Activated T-cell treated with anti-CD3 and anti-CD28 coated beads, Interleukin-2, amount 50 U/mL, for 4 hours (primary cell): Measurements from ENCODE around the gene ASAP2. TPM values are rescaled to one million over a fixed set of nuclear protein-coding genes. Genes with fewer than 3 reads are reported as not detected.

Experiments
- ATAC-seq, 2 donors: fragments of 200-7000 bp; cut with Tn5 transposase; one replicate each; pipeline ENCODE4 v1.10.0; 2021
- DNase-seq: peaks from one replicate; pipeline ENCODE4 v3.0.0-alpha.2; 2020
- H3K27me3 Mint-ChIP-seq: one replicate; pipeline ENCODE4 v1.8.0; 2021; ENCODE audit warnings: low read depth, mixed read lengths
- H3K36me3 Mint-ChIP-seq: one replicate; pipeline ENCODE4 v1.8.0; 2022; ENCODE audit warnings: mixed read lengths; ENCODE audit not compliant: insufficient read depth
- H3K4me1 Mint-ChIP-seq: one replicate; pipeline ENCODE4 v1.8.0; 2021; ENCODE audit warnings: low read depth, mixed read lengths
- H3K4me3 Mint-ChIP-seq: one replicate; pipeline ENCODE4 v1.8.0; 2021; ENCODE audit warnings: mild to moderate bottlenecking, moderate library complexity, mixed read lengths
- H3K9me3 Mint-ChIP-seq: one replicate; pipeline ENCODE4 v1.8.0; 2021; ENCODE audit warnings: mixed read lengths
- total RNA-seq, 3 donors: library from RNA; stranded (reverse); gene quantifications; one replicate each; pipeline ENCODE4 v1.2.1, GENCODE V29; 2021

Gene ASAP2
- total RNA-seq, 3 donors from 2014 or later = 0.13 to 0.22 (median 0.20) TPM

DNA sequence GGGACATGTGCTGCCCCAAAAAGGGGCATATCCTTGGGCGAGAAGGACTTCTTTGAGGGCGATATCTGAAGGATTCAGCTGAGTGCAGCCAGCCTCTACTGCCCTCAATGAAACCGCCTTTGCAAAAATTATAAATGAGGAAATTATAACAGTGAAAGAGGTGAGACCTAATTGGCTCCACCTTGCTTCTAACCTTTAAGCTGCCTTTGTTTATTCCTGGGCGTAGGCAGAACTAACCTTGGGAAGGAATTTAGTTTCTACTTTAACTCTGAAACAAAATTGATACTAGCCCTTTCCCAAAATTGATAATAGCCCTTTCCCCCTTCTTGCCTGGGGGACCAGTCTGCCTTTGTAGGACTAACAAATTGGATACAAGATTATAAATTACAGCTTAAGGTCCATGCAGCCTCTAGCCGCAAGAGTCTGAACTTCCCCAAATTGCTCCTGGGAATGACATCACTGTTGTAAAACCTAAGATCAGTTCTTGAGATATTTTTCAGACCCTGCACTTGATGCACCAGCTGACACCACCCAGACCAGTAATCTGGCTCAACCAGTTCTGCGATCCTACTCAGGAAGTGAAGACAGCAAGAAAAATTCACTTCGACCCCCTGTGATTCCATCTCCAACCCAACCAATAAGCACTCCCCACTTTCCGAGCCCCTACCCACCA lies 36.0 kb upstream of the ASAP2 start:
- no peak overlapping the region for H3K4me3 Mint-ChIP-seq
- H3K4me1 Mint-ChIP-seq = no peaks in the 10 kb centered on the region
- H3K27me3 Mint-ChIP-seq = peaks cover 23% of the 10 kb centered on the region
- H3K9me3 Mint-ChIP-seq = no peaks in the 10 kb centered on the region
- no peak for ATAC-seq
- DNase-seq = no peak
- H3K36me3 Mint-ChIP-seq = no peaks in the 10 kb centered on the region

DNA sequence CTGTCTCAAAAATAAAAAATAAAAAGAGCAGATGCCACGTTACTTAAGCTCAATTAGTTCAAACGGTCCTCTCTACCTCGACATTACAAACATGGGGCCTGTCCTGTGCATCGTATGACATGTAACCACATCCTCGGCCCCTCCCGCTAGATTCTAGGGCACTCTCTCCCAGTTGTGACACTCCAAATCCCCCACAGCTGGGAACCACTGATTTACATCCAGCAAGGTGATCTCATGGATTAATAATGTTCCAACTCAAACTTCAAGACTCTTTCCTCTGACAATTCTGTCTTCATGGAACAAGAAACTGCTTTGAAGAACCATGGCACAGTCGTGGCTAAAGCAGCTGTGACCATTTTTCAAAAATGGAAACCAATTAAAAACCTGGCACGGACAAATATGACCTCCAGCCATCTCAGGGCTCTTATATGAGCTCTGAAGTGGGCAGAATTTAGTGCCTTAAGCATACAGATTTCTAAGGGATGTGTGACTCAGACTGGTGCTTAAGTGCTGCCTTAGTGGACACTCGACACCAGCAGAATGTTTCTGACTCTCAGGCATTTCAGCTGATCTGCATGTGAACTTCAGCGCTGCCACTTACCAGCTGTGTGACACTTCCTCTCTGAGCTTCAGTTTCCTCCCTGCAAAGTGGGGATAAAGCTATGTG lies 31.7 kb upstream of the ASAP2 start:
- Mint-ChIP-seq H3K27me3 (peaks cover 15% of the 10 kb centered on the region), H3K9me3 (no peaks in the 10 kb centered on the region), H3K4me1 (no peaks in the 10 kb centered on the region), H3K4me3 (no peak overlapping the region), H3K36me3 (no peaks in the 10 kb centered on the region)
- DNase-seq = no peak
- ATAC-seq = no peak

GRCh38 chr2:9178110-9178903 lies 28.3 kb upstream of the ASAP2 start:
- DNase-seq (no peak), ATAC-seq (no peak)
- Mint-ChIP-seq H3K36me3 (no peaks in the 10 kb centered on the region), H3K4me1 (no peaks in the 10 kb centered on the region), H3K4me3 (no peak overlapping the region), H3K9me3 (no peaks in the 10 kb centered on the region), H3K27me3 (peaks cover 20% of the 10 kb centered on the region)

- no peak for DNase-seq
- no peak for ATAC-seq
- H3K9me3 Mint-ChIP-seq = no peaks in the 10 kb centered on the region
- H3K27me3 Mint-ChIP-seq = peaks cover 26% of the 10 kb centered on the region
- H3K4me1 Mint-ChIP-seq = no peaks in the 10 kb centered on the region
- H3K36me3 Mint-ChIP-seq = no peaks in the 10 kb centered on the region
- H3K4me3 Mint-ChIP-seq = no peak overlapping the region
Observed at GRCh38 chr2:9178904-9179571, 27.6 kb upstream of the ASAP2 start.

DNA sequence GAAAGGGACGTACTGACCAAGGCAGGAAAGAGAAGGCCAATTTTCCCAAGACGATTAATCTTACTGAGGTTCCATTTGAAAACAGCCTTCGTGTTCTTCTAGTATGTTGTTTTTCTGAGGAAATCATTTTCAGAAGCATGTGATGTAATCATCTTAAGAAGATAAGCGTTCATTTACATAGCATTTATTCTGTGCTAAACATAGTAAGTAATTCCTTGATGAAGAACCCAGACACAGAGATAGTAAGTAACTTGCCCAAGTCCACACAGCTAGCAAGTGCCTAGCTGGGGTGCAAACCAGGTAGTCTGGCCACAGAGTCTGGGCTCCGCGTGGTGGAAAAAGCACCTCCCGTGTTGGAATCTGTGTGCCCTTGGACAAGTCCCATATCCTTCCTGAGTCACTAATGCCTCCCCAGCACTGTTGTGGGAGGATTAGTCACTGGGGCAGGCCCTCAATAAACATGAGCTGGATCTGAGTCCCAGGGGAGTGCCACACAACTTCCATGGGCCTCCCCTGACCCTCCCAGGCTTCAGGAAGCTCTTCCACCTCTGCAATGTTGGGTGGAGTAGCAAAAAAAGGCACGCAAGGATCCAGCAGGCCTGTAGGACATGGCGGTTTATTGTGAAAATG lies 26.9 kb upstream of the ASAP2 start:
- H3K36me3 Mint-ChIP-seq = no peaks in the 10 kb centered on the region
- H3K9me3 Mint-ChIP-seq = no peaks in the 10 kb centered on the region
- ATAC-seq (no peak), DNase-seq (no peak)
- H3K27me3 Mint-ChIP-seq = peaks cover 22% of the 10 kb centered on the region
- H3K4me1 Mint-ChIP-seq = no peaks in the 10 kb centered on the region
- H3K4me3 Mint-ChIP-seq = no peak overlapping the region

- DNase-seq (no peak), ATAC-seq (no peak)
- Mint-ChIP-seq H3K4me1 (no peaks in the 10 kb centered on the region), H3K9me3 (no peaks in the 10 kb centered on the region), H3K27me3 (peaks cover 21% of the 10 kb centered on the region), H3K36me3 (no peaks in the 10 kb centered on the region), H3K4me3 (no peak overlapping the region)
Observed at GRCh38 chr2:9184361-9184760, 22.3 kb upstream of the ASAP2 start.

GRCh38 chr2:9187620-9188214 lies 18.9 kb upstream of the ASAP2 start:
- Mint-ChIP-seq H3K4me3 (no peak overlapping the region), H3K27me3 (peaks cover 18% of the 10 kb centered on the region), H3K4me1 (no peaks in the 10 kb centered on the region), H3K9me3 (no peaks in the 10 kb centered on the region), H3K36me3 (no peaks in the 10 kb centered on the region)
- DNase-seq (no peak), ATAC-seq (no peak)

DNA sequence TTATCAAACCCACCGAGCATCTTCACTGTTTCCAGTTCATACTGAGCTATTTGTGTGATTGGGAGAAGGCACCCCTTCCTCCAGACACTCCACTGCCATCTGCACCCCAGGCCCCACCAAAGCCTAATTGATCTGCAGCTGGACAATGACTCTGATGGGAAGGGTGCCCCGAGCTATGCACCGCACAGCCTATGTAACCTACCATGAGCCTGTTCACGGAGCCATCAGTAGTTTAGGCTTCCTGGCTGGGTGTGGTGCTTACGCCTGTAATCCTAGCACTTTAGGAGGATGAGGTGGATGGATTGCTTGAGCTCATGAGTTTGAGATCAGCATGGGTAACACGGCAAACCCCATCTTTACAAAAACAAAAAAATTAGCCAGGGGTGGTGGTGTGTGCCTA lies 17.8 kb upstream of the ASAP2 start:
- Mint-ChIP-seq H3K36me3 (no peaks in the 10 kb centered on the region), H3K4me1 (no peaks in the 10 kb centered on the region), H3K27me3 (peaks cover 12% of the 10 kb centered on the region), H3K9me3 (no peaks in the 10 kb centered on the region), H3K4me3 (no peak overlapping the region)
- DNase-seq (no peak), ATAC-seq (no peak)

GRCh38 chr2:9189901-9190300 lies 16.7 kb upstream of the ASAP2 start:
- Mint-ChIP-seq H3K27me3 (peaks cover 14% of the 10 kb centered on the region), H3K9me3 (no peaks in the 10 kb centered on the region), H3K36me3 (no peaks in the 10 kb centered on the region), H3K4me3 (no peak overlapping the region), H3K4me1 (no peaks in the 10 kb centered on the region)
- DNase-seq (no peak), ATAC-seq (no peak)

DNA sequence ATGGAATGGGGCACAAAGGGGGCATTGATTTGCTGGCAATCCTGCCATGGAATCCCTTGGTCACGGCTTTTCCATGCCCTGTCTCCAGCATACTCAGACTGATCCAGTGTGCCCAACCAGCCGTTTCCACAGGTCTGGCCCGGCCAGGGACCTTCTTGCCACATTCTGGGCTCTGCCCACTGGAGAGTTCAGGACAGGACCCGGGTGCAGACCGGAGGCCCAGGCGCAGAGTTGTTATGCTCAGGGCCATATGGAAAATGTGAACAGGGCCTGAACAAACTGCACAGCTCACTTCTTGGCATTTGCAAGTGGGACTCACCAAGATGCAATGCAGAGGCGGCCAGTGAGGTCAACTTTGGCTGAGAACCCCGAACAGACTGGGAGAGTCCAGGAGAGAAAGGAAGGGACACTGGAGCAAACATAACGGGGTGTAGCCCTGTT lies 15.6 kb upstream of the ASAP2 start:
- H3K9me3 Mint-ChIP-seq = no peaks in the 10 kb centered on the region

DNA sequence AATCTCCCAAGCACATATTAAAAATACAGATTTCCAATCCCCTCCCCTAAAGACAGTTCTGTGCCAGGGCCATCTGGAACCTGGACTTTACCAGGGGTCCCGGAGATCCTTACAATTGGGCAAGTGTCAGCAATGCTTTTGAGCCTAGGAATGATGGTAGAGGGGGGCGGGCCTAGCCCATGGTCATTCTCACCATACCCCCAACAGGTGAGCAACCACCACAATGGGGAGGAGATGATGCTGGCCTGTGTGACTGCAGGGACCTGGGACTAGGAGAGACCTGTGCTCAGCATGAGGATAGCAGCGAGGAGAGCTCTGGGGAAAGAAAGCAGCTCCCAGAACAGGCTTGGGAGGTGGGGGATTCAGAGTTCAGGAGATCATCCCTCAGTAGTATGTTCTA lies 13.9 kb upstream of the ASAP2 start:
- Mint-ChIP-seq H3K36me3 (no peaks in the 10 kb centered on the region), H3K4me3 (no peak overlapping the region), H3K9me3 (no peaks in the 10 kb centered on the region), H3K4me1 (no peaks in the 10 kb centered on the region), H3K27me3 (peaks cover 29% of the 10 kb centered on the region)
- no peak for DNase-seq
- ATAC-seq = no peak

More for the DNA sequence above, 15.6 kb upstream of the ASAP2 start:
- Mint-ChIP-seq H3K4me3 (no peak overlapping the region), H3K36me3 (no peaks in the 10 kb centered on the region), H3K27me3 (peaks cover 16% of the 10 kb centered on the region), H3K4me1 (no peaks in the 10 kb centered on the region)
- DNase-seq (no peak), ATAC-seq (no peak)

- Mint-ChIP-seq H3K9me3 (no peaks in the 10 kb centered on the region), H3K4me1 (no peaks in the 10 kb centered on the region), H3K4me3 (no peak overlapping the region), H3K27me3 (peaks cover 44% of the 10 kb centered on the region), H3K36me3 (no peaks in the 10 kb centered on the region)
- ATAC-seq = no peak
- no peak for DNase-seq
Observed at GRCh38 chr2:9194352-9194751, 12.3 kb upstream of the ASAP2 start.

DNA sequence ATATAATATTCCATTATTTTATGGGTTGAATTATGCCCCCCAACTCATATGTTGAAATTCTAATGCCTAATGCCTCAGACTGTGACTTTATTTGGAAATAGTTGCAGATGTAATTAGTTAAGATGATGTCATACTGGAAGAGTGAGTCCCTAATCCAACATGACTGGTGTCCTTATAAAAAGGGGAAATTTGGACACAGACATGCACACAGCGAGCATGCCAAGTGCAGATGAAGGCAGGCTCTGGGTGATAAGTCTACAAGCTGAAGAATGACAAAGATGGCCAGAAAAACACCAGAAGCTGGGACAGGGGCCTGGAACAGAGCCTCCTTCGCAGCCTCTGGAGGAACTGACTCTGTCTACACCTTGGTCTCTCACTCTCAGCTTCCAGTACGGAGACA lies 10.0 kb upstream of the ASAP2 start:
- no peaks in the 10 kb centered on the region for H3K4me1 Mint-ChIP-seq
- no peak for DNase-seq
- peaks cover 53% of the 10 kb centered on the region for H3K27me3 Mint-ChIP-seq
- H3K9me3 Mint-ChIP-seq = no peaks in the 10 kb centered on the region
- no peaks in the 10 kb centered on the region for H3K36me3 Mint-ChIP-seq
- H3K4me3 Mint-ChIP-seq = no peak overlapping the region
- no peak for ATAC-seq

- H3K9me3 Mint-ChIP-seq = no peaks in the 10 kb centered on the region
- H3K27me3 Mint-ChIP-seq = peaks cover 50% of the 10 kb centered on the region
- ATAC-seq = no peak
- no peaks in the 10 kb centered on the region for H3K4me1 Mint-ChIP-seq
- H3K36me3 Mint-ChIP-seq = no peaks in the 10 kb centered on the region
- no peak overlapping the region for H3K4me3 Mint-ChIP-seq
- no peak for DNase-seq
Observed at GRCh38 chr2:9197916-9198315, 8.7 kb upstream of the ASAP2 start.
